ENCODE results near the gene MED15. TPM values are rescaled to one million over a fixed set of nuclear protein-coding genes. Genes with fewer than 3 reads are reported as not detected.
A peak's percentile ranks its signal among the peaks of the same experiment; 100 is the strongest.
"Not testable (repeated sequence)": the region's sequence is repeated elsewhere in the genome, so short reads cannot be mapped to it uniquely, and the experiment has no call there.

The MED15 gene
- total and polyA plus RNA-seq, 3 experiments from 2014 or later, result 98.0 to 120 (median 106) TPM

- Histone ChIP-seq H3K27ac (ENCODE audit: low read depth, low read length) (no peak overlapping the region), H3K36me3 (ENCODE audit: insufficient read depth, low read length) (peaks cover 13% of the 10 kb centered on the region), H3K9me3 (ENCODE audit: low read length) (no peaks in the 10 kb centered on the region), H3K27me3 (ENCODE audit: insufficient read depth, low read length, poor library complexity, severe bottlenecking) (no peaks in the 10 kb centered on the region), H3K4me3 (ENCODE audit: low read length) (no peak overlapping the region), H3K4me1 (ENCODE audit: insufficient read depth, low read length) (peaks cover 30% of the 10 kb centered on the region)
- H3K4me1 Mint-ChIP-seq, result peaks cover 14 to 33% (median 29%) of the 10 kb centered on the region in 3 donors
- CTCF ChIA-PET, result no interaction called here
- H3K27me3 Mint-ChIP-seq, result no peaks in the 10 kb centered on the region
- no peak for DNase-seq
- peak overlapping the region in 6 of 8 donors; percentile 56 to 85 (median 75) for H3K27ac Mint-ChIP-seq
- no peak overlapping the region for H3K4me3 Mint-ChIP-seq
- H3K9me3 Mint-ChIP-seq, result no peaks in the 10 kb centered on the region
- POLR2A ChIA-PET, result interaction anchor here (1.0 kb wide), 1 partner anchor 10 kb away, joined by 3 read pairs; no protein-coding TSS in a partner anchor
- H3K36me3 Mint-ChIP-seq, result peaks cover 9 to 27% (median 11%) of the 10 kb centered on the region in 3 donors
Observed at GRCh38 chr22:20472629-20473442, 34.6 kb upstream of the MED15 start.

DNA sequence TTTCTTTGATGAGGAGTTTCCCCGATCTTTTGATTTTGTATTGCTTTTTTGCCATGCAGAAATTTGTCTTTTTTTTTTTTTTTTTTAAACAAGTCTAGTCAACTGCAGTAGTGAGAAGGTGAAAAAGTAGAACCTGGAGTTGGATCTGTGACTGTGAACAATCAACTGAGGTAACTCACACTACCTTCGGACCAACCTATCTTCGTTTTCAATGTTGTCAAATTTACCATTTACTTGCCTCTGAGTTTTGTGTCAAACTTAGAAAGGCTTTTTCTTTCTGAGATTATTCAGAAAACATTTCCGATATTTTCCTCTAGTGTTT lies 32.3 kb upstream of the MED15 start:
- no peaks in the 10 kb centered on the region for H3K9me3 Mint-ChIP-seq
- H3K4me3 Mint-ChIP-seq, result peak overlapping the region in 2 of 7 donors; percentile 32
- DNase-seq, result no peak
- peak overlapping the region in 5 of 8 donors; percentile 11 to 77 (median 70) for H3K27ac Mint-ChIP-seq
- Histone ChIP-seq H3K4me1 (ENCODE audit: insufficient read depth, low read length) (peaks cover 14% of the 10 kb centered on the region), H3K27ac (ENCODE audit: low read depth, low read length) (no peak overlapping the region), H3K27me3 (ENCODE audit: insufficient read depth, low read length, poor library complexity, severe bottlenecking) (no peaks in the 10 kb centered on the region), H3K4me3 (ENCODE audit: low read length) (no peak overlapping the region), H3K9me3 (ENCODE audit: low read length) (no peaks in the 10 kb centered on the region), H3K36me3 (ENCODE audit: insufficient read depth, low read length) (peaks cover 13% of the 10 kb centered on the region)
- ChIA-PET POLR2A (no interaction called here), CTCF (no interaction called here)
- peaks cover 9 to 27% (median 23%) of the 10 kb centered on the region in 3 donors for H3K4me1 Mint-ChIP-seq
- H3K27me3 Mint-ChIP-seq, result no peaks in the 10 kb centered on the region
- H3K36me3 Mint-ChIP-seq, result peaks cover 5 to 17% (median 5%) of the 10 kb centered on the region in 3 donors

DNA sequence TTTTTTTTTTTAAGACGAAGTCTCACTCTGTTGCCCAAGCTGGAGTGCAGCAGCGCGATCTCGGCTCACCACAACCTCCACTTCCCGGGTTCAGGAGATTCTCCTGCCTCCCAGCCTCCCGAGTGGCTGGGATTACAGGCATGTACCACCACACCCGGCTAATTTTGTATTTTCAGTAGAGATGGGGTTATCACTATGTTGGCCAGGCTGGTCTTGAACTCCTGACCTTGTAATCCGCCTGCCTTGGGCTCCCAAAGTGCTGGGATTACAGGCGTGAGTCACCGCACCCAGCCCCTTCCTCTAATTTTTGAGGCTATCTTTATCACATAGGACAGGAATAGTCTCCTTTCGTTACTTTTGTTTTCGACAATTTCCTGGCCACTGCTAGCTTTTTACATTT lies 31.8 kb upstream of the MED15 start:
- H3K9me3 Mint-ChIP-seq; CTCF ChIA-PET; DNase-seq; H3K27me3 ChIP-seq (ENCODE audit: insufficient read depth, low read length, poor library complexity, severe bottlenecking); POLR2A ChIA-PET; H3K4me3 ChIP-seq (ENCODE audit: low read length); H3K27me3 Mint-ChIP-seq; H3K27ac ChIP-seq (ENCODE audit: low read depth, low read length); H3K9me3 ChIP-seq (ENCODE audit: low read length): not testable (repeated sequence)
- H3K27ac Mint-ChIP-seq, result peak overlapping the region in 4 of 8 donors; percentile 26 to 77 (median 60)
- H3K36me3 Mint-ChIP-seq, result peaks cover 2 to 16% (median 4%) of the 10 kb centered on the region in 3 donors
- H3K4me3 Mint-ChIP-seq, result peak overlapping the region in 2 of 7 donors; percentile 32 to 65
- Histone ChIP-seq H3K36me3 (ENCODE audit: insufficient read depth, low read length) (peaks cover 12% of the 10 kb centered on the region), H3K4me1 (ENCODE audit: insufficient read depth, low read length) (peaks cover 14% of the 10 kb centered on the region)
- H3K4me1 Mint-ChIP-seq, result peaks cover 9 to 31% (median 28%) of the 10 kb centered on the region in 3 donors

DNA sequence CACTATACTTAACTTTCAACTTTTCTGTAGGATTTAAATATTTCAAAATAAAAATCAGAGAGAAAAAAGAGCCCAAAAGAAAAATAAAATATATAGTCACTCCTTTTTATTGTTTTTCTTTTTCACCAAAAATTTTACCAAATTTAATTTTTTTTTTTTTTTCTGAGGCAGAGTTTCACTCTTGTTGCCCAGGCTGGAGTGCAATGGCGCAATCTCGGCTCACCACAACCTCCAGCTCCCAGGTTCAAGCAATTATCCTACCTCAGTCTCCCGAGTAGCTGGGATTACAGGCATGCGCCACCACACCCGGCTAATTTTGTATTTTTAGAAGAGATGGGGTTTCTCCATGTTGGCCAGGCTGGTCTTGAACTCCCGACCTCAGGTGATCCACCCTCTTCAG lies 29.4 kb upstream of the MED15 start:
- CTCF ChIA-PET; H3K27ac ChIP-seq (ENCODE audit: low read depth, low read length); H3K4me3 ChIP-seq (ENCODE audit: low read length); H3K9me3 ChIP-seq (ENCODE audit: low read length); H3K27me3 ChIP-seq (ENCODE audit: insufficient read depth, low read length, poor library complexity, severe bottlenecking); DNase-seq; H3K36me3 ChIP-seq (ENCODE audit: insufficient read depth, low read length); H3K9me3 Mint-ChIP-seq; H3K27me3 Mint-ChIP-seq; H3K4me3 Mint-ChIP-seq: not testable (repeated sequence)
- Mint-ChIP-seq H3K27ac (peak overlapping the region in 1 of 8 donors; percentile 40), H3K4me1 (peaks cover 10 to 33% (median 28%) of the 10 kb centered on the region in 3 donors), H3K36me3 (peaks cover 0 to 11% (median 5%) of the 10 kb centered on the region in 3 donors)
- POLR2A ChIA-PET, result interaction anchor here (0.7 kb wide), 1 partner anchor 327 kb away, joined by 5 read pairs; no protein-coding TSS in a partner anchor
- peaks cover 14% of the 10 kb centered on the region for H3K4me1 ChIP-seq (ENCODE audit: insufficient read depth, low read length)

- Mint-ChIP-seq H3K9me3 (no peaks in the 10 kb centered on the region), H3K27ac (peak overlapping the region in 2 of 8 donors; percentile 16 to 21), H3K4me1 (peaks cover 12 to 35% (median 26%) of the 10 kb centered on the region in 3 donors), H3K36me3 (peaks cover 3 to 18% (median 9%) of the 10 kb centered on the region in 3 donors), H3K4me3 (no peak overlapping the region), H3K27me3 (no peaks in the 10 kb centered on the region)
- H3K9me3 ChIP-seq (ENCODE audit: low read length), result no peaks in the 10 kb centered on the region
- POLR2A ChIA-PET, result no interaction called here
- no peak for DNase-seq
- H3K4me1 ChIP-seq (ENCODE audit: insufficient read depth, low read length), result peaks cover 10% of the 10 kb centered on the region
- no peak overlapping the region for H3K4me3 ChIP-seq (ENCODE audit: low read length)
- no peak overlapping the region for H3K27ac ChIP-seq (ENCODE audit: low read depth, low read length)
- H3K36me3 ChIP-seq (ENCODE audit: insufficient read depth, low read length), result no peaks in the 10 kb centered on the region
- no peaks in the 10 kb centered on the region for H3K27me3 ChIP-seq (ENCODE audit: insufficient read depth, low read length, poor library complexity, severe bottlenecking)
- CTCF ChIA-PET, result interaction anchor here (1.1 kb wide), 1 partner anchor 16 kb away, joined by 3 read pairs; no protein-coding TSS in a partner anchor
Observed at GRCh38 chr22:20479612-20480196, 27.7 kb upstream of the MED15 start.

DNA sequence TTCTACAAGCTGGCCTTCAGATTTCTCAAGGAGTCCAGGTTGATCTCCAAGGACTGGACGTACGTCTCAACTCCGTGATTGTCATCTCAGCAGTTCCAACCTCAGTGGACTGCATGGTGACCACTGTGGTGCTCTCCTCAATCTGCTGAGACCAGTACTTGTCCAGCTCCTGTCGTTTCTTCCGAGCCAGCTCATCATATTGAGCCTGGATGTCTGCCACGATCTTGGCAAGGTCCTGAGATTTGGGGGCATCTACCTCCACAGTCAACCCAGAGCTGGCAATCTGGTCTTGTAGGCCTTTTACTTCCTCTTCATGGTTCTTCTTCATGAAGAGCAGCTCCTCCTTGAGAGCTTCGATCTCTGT lies 24.3 kb upstream of the MED15 start:
- H3K9me3 Mint-ChIP-seq; H3K4me1 ChIP-seq (ENCODE audit: insufficient read depth, low read length); POLR2A ChIA-PET; DNase-seq; H3K27me3 ChIP-seq (ENCODE audit: insufficient read depth, low read length, poor library complexity, severe bottlenecking); H3K27me3 Mint-ChIP-seq; H3K4me3 ChIP-seq (ENCODE audit: low read length); H3K36me3 ChIP-seq (ENCODE audit: insufficient read depth, low read length); H3K9me3 ChIP-seq (ENCODE audit: low read length); H3K27ac ChIP-seq (ENCODE audit: low read depth, low read length); H3K4me3 Mint-ChIP-seq: not testable (repeated sequence)
- Mint-ChIP-seq H3K4me1 (peaks cover 24 to 36% (median 27%) of the 10 kb centered on the region in 3 donors), H3K27ac (peak overlapping the region in 1 of 8 donors; percentile 55), H3K36me3 (peaks cover 5 to 32% (median 9%) of the 10 kb centered on the region in 3 donors)
- CTCF ChIA-PET, result interaction anchor here (1.1 to 1.8 kb wide), 4 partner anchors 15 to 89 kb away, joined by 3 to 7 read pairs (median 3); no protein-coding TSS in a partner anchor

DNA sequence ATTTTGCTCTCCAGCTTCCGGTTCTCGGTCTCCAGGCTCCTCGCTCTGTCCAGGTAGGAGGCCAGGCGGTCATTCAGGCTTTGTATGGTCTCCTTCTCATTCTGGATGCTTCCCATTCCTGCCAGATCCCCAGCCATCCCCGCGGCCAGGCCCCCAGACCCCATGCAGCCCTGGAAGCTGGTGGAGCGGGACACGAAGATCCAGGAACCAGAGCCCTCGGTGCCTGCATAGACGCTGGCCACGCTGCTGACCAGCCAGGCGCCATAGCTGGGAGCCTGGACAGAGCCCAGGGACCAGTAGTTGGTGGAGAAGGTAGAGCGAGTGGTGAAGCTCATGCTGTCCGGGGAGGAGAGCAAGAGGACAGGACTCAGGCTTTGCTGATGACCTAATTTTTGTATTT lies 23.6 kb upstream of the MED15 start:
- H3K4me1 Mint-ChIP-seq, result peaks cover 26 to 41% (median 33%) of the 10 kb centered on the region in 3 donors
- CTCF ChIA-PET, result interaction anchor here (0.6 to 1.8 kb wide), 6 partner anchors 15 to 88 kb away, joined by 3 to 7 read pairs (median 4); no protein-coding TSS in a partner anchor
- Histone ChIP-seq H3K36me3 (ENCODE audit: insufficient read depth, low read length) (peaks cover 6% of the 10 kb centered on the region), H3K27ac (ENCODE audit: low read depth, low read length) (no peak overlapping the region), H3K9me3 (ENCODE audit: low read length) (no peaks in the 10 kb centered on the region), H3K4me3 (ENCODE audit: low read length) (no peak overlapping the region), H3K27me3 (ENCODE audit: insufficient read depth, low read length, poor library complexity, severe bottlenecking) (no peaks in the 10 kb centered on the region), H3K4me1 (ENCODE audit: insufficient read depth, low read length) (no peaks in the 10 kb centered on the region)
- POLR2A ChIA-PET, result no interaction called here
- H3K27ac Mint-ChIP-seq, result no peak overlapping the region
- H3K9me3 Mint-ChIP-seq, result no peaks in the 10 kb centered on the region
- no peak overlapping the region for H3K4me3 Mint-ChIP-seq
- no peaks in the 10 kb centered on the region for H3K27me3 Mint-ChIP-seq
- H3K36me3 Mint-ChIP-seq, result peaks cover 7 to 38% (median 9%) of the 10 kb centered on the region in 3 donors
- DNase-seq, result no peak
